CD14-positive monocyte (primary cell): ENCODE results near the gene WDR45B. TPM values are rescaled to one million over a fixed set of nuclear protein-coding genes. Genes with fewer than 3 reads are reported as not detected.

Source experiments
- DNase-seq, 3 donors: peaks; one replicate each; pipeline ENCODE4 v3.0.0-alpha.2; 2011 to 2022
- H2AFZ ChIP-seq: 2 replicates; pipeline ENCODE4 v1.6.0; 2012; ENCODE audit warnings: mild to moderate bottlenecking, low read depth, low read length, inconsistent platforms; ENCODE audit not compliant: insufficient read depth, poor library complexity, severe bottlenecking
- H3K27ac ChIP-seq, 2 donors: 1 replicate in 1 of 2; 2 replicates in 1 of 2; pipeline ENCODE4 v1.5.1; 2012 to 2013; ENCODE audit warnings: low read length in 2 of 2, control low read depth in 1 of 2, inconsistent platforms in 1 of 2, low read depth in 1 of 2, mild to moderate bottlenecking in 1 of 2
- H3K27me3 ChIP-seq, 2 donors: one replicate each; pipeline versions ENCODE4 v1.6.0 to v1.6.1; 2011 to 2013; ENCODE audit warnings: low read length in 2 of 2; ENCODE audit not compliant: control insufficient read depth in 2 of 2, insufficient read depth in 2 of 2
- H3K36me3 ChIP-seq, 2 donors: replicated peaks in 1 of 2; 1 replicate in 1 of 2; 2 replicates in 1 of 2; pipeline versions ENCODE4 v1.5.1 to v1.6.1; 2012 to 2013; ENCODE audit warnings: low read length in 2 of 2, control low read depth in 1 of 2, inconsistent platforms in 1 of 2, mild to moderate bottlenecking in 1 of 2; ENCODE audit not compliant: insufficient read depth in 2 of 2, control insufficient read depth in 1 of 2
- H3K4me1 ChIP-seq, 2 donors: 1 replicate in 1 of 2; 2 replicates in 1 of 2; pipeline versions ENCODE4 v1.5.1 to v1.6.1; 2012 to 2013; ENCODE audit warnings: low read length in 2 of 2, control low read depth in 1 of 2, inconsistent platforms in 1 of 2, mild to moderate bottlenecking in 1 of 2, moderate library complexity in 1 of 2; ENCODE audit not compliant: insufficient read depth in 2 of 2, control insufficient read depth in 1 of 2
- H3K4me2 ChIP-seq: replicated peaks from 2 replicates; pipeline ENCODE3; 2012; ENCODE audit warnings: low read length, moderate library complexity, mild to moderate bottlenecking; ENCODE audit not compliant: poor library complexity, severe bottlenecking; ENCODE audit errors: extremely low read depth
- H3K4me3 ChIP-seq, 3 experiments: fragments of 200-600 bp in 1 of 3; sonication (generic) in 1 of 3; replicated peaks in 1 of 3; 1 replicate in 2 of 3; 2 replicates in 1 of 3; pipeline ENCODE4 v1.5.1; 2011 to 2013; ENCODE audit warnings: low read length in 3 of 3, mild to moderate bottlenecking in 3 of 3, control low read depth in 2 of 3, low read depth in 2 of 3, inconsistent platforms in 1 of 3, moderate library complexity in 1 of 3
- H3K79me2 ChIP-seq: 2 replicates; pipeline ENCODE4 v1.6.0; 2012; ENCODE audit warnings: mild to moderate bottlenecking, control low read depth, inconsistent platforms, low read length, moderate library complexity; ENCODE audit not compliant: insufficient read depth
- H3K9ac ChIP-seq: 2 replicates; pipeline ENCODE4 v1.6.0; 2017; ENCODE audit warnings: low read length, mild to moderate bottlenecking; ENCODE audit not compliant: insufficient read depth, poor library complexity, severe bottlenecking
- H3K9me3 ChIP-seq, 2 donors: replicated peaks in 1 of 2; 1 replicate in 1 of 2; 2 replicates in 1 of 2; pipeline versions ENCODE4 v1.5.1 to v1.6.1; 2012 to 2013; ENCODE audit warnings: low read length in 2 of 2, control low read depth in 1 of 2; ENCODE audit not compliant: control insufficient read depth in 1 of 2, insufficient read depth in 1 of 2
- H4K20me1 ChIP-seq: 2 replicates; pipeline ENCODE4 v1.6.0; 2012; ENCODE audit warnings: mild to moderate bottlenecking, low read length, control low read depth, moderate library complexity; ENCODE audit not compliant: insufficient read depth
- H3K27ac Mint-ChIP-seq, 7 donors: one replicate each; pipeline ENCODE4 v1.8.0; 2020; ENCODE audit warnings: mild to moderate bottlenecking in 7 of 7, mixed read lengths in 7 of 7, moderate library complexity in 6 of 7, inconsistent platforms in 2 of 7
- H3K27me3 Mint-ChIP-seq, 3 donors: one replicate each; pipeline ENCODE4 v1.8.0; 2021 to 2022; ENCODE audit warnings: low read depth in 3 of 3, mild to moderate bottlenecking in 3 of 3, mixed read lengths in 3 of 3, moderate library complexity in 3 of 3, inconsistent platforms in 1 of 3
- H3K36me3 Mint-ChIP-seq, 2 donors: one replicate each; pipeline ENCODE4 v1.8.0; 2020; ENCODE audit warnings: mixed read lengths in 2 of 2, inconsistent platforms in 1 of 2, mild to moderate bottlenecking in 1 of 2
- H3K4me1 Mint-ChIP-seq: one replicate; pipeline ENCODE4 v1.8.0; 2020; ENCODE audit warnings: mild to moderate bottlenecking, mixed read lengths
- H3K4me3 Mint-ChIP-seq, 2 donors: one replicate each; pipeline ENCODE4 v1.8.0; 2020; ENCODE audit warnings: mild to moderate bottlenecking in 2 of 2, mixed read lengths in 2 of 2, moderate library complexity in 1 of 2
- H3K9me3 Mint-ChIP-seq, 7 donors: one replicate each; pipeline ENCODE4 v1.8.0; 2020 to 2022; ENCODE audit warnings: mixed read lengths in 7 of 7, mild to moderate bottlenecking in 6 of 7, moderate library complexity in 6 of 7, inconsistent platforms in 2 of 7
- CTCF ChIP-seq: fragments of 200-600 bp; IDR thresholded peaks from one replicate; pipeline ENCODE4 v1.8.0; 2022; ENCODE audit warnings: antibody characterized with exemption, mild to moderate bottlenecking
- WGBS: methylation state at CpG from one replicate; pipeline ENCODE4 v1.1.5; 2013; ENCODE audit warnings: missing lambda C conversion rate; ENCODE audit not compliant: insufficient coverage; 5-methylcytosine and 5-hydroxymethylcytosine counted together
- intact Hi-C, 2 donors: fragments of 100-400 bp; cut with micrococcal nuclease; formaldehyde crosslinking; loops; one replicate each; pipeline versions ENCODE4 v1.15.0 to v1.15.1; 2023
- polyA plus RNA-seq, 3 donors: library from polyadenylated mRNA; depleted of rRNA in 1 of 3; unstranded in 2 of 3; stranded (reverse) in 1 of 3; fragments of 300-500 nt in 2 of 3; fragments of >200 nt in 1 of 3; fragmentation: Illumina TruSeq in 2 of 3; gene quantifications; 1 replicate in 2 of 3; 2 replicates in 1 of 3; pipeline ENCODE4 v1.2.3, GENCODE V29; 2012 to 2021

WDR45B gene
- polyA plus RNA-seq, 3 donors: 42.6 to 82.6 (median 60.3) TPM

GRCh38 chr17:82633343-82633742, 14.9 kb downstream of the WDR45B start:
- no peak for DNase-seq
- no peak overlapping the region for H2AFZ ChIP-seq
- peaks cover 72% of the 10 kb centered on the region for H3K79me2 ChIP-seq
- no peak for TF ChIP-seq CTCF
- peaks cover 51 to 90% of the 10 kb centered on the region in 2 donors for H3K36me3 Mint-ChIP-seq
- intact Hi-C loops: no loop called here
- H3K27me3 ChIP-seq: no peaks in the 10 kb centered on the region
- no peaks in the 10 kb centered on the region for H3K27me3 Mint-ChIP-seq
- H3K4me3 Mint-ChIP-seq: no peak overlapping the region
- peaks cover 38 to 86% of the 10 kb centered on the region in 2 donors for H3K36me3 ChIP-seq
- H3K9me3 Mint-ChIP-seq: peaks cover 0 to 7% (median 5%) of the 10 kb centered on the region in 7 donors
- H3K27ac ChIP-seq: no peak overlapping the region
- peak overlapping the region in 1 of 7 donors; percentile 18 for H3K27ac Mint-ChIP-seq
- no peak overlapping the region for H3K4me2 ChIP-seq
- no peak overlapping the region for H3K4me3 ChIP-seq
- H4K20me1 ChIP-seq: peaks cover 73% of the 10 kb centered on the region
- H3K4me1 ChIP-seq: peaks cover 5 to 6% of the 10 kb centered on the region in 2 donors
- peaks cover 4% of the 10 kb centered on the region for H3K4me1 Mint-ChIP-seq
- peaks cover 0 to 7% of the 10 kb centered on the region in 2 donors for H3K9me3 ChIP-seq
- no peak overlapping the region for H3K9ac ChIP-seq

- H3K36me3 ChIP-seq: peaks cover 33 to 79% of the 10 kb centered on the region in 2 donors
- Mint-ChIP-seq H3K27ac (peak overlapping the region in 2 of 7 donors; percentile 26 to 30), H3K4me1 (peaks cover 13% of the 10 kb centered on the region), H3K9me3 (peaks cover 0 to 5% (median 3%) of the 10 kb centered on the region in 7 donors), H3K36me3 (peaks cover 49 to 84% of the 10 kb centered on the region in 2 donors), H3K27me3 (no peaks in the 10 kb centered on the region), H3K4me3 (no peak overlapping the region)
- H3K4me1 ChIP-seq: peaks cover 14 to 15% of the 10 kb centered on the region in 2 donors
- H3K4me2 ChIP-seq: no peak overlapping the region
- no peak overlapping the region for H3K9ac ChIP-seq
- DNase-seq: no peak
- H3K79me2 ChIP-seq: peaks cover 65% of the 10 kb centered on the region
- peaks cover 0 to 2% of the 10 kb centered on the region in 2 donors for H3K9me3 ChIP-seq
- 94% methylated on average over 8 of the region's 8 CpGs for WGBS
- no peak overlapping the region for H3K4me3 ChIP-seq
- H2AFZ ChIP-seq: no peak overlapping the region
- no peaks in the 10 kb centered on the region for H3K27me3 ChIP-seq
- intact Hi-C loops: no loop called here
- H3K27ac ChIP-seq: no peak overlapping the region
- peaks cover 71% of the 10 kb centered on the region for H4K20me1 ChIP-seq
- no peak for TF ChIP-seq CTCF
Observed at GRCh38 chr17:82632451-82632850, 15.8 kb downstream of the WDR45B start.
